GM18508 (cell line): ENCODE results near the gene OR6C2.
"Not testable (repeated sequence)": the region's sequence is repeated elsewhere in the genome, so short reads cannot be mapped to it uniquely, and the experiment has no call there.

ENCODE experiments used
- ATAC-seq: cut with Tn5 transposase; IDR thresholded peaks from one replicate; pipeline ENCODE4 v1.9.1; 2021; ENCODE audit warnings: moderate number of reproducible peaks; ENCODE audit not compliant: insufficient read depth, unreplicated experiment

The OR6C2 gene

GRCh38 chr12:55470088-55470829 is 26.4 kb downstream of the OR6C2 start, which contains the start of gene OR6C70:
TSS of gene OR6C70 (minus strand) at chr12:55470138. CDS start at chr12:55470138, 0 bp downstream.
- ATAC-seq = no peak

GRCh38 chr12:55472264-55472663 is 28.4 kb downstream of the OR6C2 start:
- ATAC-seq = no peak

- not testable (repeated sequence) for ATAC-seq
Observed at GRCh38 chr12:55479136-55479535, 35.3 kb downstream of the OR6C2 start.

GRCh38 chr12:55484284-55484683 is 40.4 kb downstream of the OR6C2 start:
- not testable (repeated sequence) for ATAC-seq

- ATAC-seq = no peak
Observed at GRCh38 chr12:55492078-55492477, 48.2 kb downstream of the OR6C2 start, which contains the start of gene OR6C68. TSS of gene OR6C68 (plus strand) at chr12:55492378. CDS start at chr12:55492378, 0 bp downstream.

- no peak for ATAC-seq
Observed at GRCh38 chr12:55495490-55495889, 51.6 kb downstream of the OR6C2 start.

- ATAC-seq = no peak
Observed at GRCh38 chr12:55499231-55499630, 55.4 kb downstream of the OR6C2 start.

GRCh38 chr12:55499810-55500252 is 56.0 kb downstream of the OR6C2 start:
- no peak for ATAC-seq

GRCh38 chr12:55501601-55502000 is 57.7 kb downstream of the OR6C2 start:
- no peak for ATAC-seq
